ENCODE data around the gene SPATA7.

Gene SPATA7

DNA sequence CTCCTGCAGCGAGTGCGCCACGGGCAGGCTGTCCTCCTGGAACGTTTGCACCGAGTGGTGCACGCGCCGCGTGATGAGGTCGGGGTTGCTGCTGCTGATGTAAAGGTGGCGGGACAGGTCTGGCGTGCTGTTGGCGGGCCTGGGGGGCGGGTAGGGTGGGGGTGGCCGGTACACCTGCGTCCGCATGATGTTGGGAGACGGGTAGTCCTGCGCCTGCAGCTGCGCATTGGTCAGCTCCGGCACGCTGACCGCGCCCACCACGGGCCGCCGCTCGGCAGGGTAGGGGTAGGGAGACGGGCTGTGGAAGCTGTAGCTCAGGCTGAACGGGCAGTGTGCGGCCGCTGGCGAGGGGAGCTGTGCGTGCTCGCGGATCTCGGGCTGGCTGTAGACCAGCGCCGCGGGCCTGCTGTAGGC lies 94.1 kb downstream of the SPATA7 start:
- no peak for DNase-seq (ENCODE audit: low read depth)
- no peak overlapping the region for H3K4me3 ChIP-seq (ENCODE audit: low read depth, low read length)
- TF ChIP-seq, protein P1, sequence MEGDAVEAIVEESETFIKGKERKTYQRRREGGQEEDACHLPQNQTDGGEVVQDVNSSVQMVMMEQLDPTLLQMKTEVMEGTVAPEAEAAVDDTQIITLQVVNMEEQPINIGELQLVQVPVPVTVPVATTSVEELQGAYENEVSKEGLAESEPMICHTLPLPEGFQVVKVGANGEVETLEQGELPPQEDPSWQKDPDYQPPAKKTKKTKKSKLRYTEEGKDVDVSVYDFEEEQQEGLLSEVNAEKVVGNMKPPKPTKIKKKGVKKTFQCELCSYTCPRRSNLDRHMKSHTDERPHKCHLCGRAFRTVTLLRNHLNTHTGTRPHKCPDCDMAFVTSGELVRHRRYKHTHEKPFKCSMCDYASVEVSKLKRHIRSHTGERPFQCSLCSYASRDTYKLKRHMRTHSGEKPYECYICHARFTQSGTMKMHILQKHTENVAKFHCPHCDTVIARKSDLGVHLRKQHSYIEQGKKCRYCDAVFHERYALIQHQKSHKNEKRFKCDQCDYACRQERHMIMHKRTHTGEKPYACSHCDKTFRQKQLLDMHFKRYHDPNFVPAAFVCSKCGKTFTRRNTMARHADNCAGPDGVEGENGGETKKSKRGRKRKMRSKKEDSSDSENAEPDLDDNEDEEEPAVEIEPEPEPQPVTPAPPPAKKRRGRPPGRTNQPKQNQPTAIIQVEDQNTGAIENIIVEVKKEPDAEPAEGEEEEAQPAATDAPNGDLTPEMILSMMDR (IDR thresholded peaks at IDR 0.05; ENCODE audit: low read depth, low read length, missing control alignments), result no peak

DNA sequence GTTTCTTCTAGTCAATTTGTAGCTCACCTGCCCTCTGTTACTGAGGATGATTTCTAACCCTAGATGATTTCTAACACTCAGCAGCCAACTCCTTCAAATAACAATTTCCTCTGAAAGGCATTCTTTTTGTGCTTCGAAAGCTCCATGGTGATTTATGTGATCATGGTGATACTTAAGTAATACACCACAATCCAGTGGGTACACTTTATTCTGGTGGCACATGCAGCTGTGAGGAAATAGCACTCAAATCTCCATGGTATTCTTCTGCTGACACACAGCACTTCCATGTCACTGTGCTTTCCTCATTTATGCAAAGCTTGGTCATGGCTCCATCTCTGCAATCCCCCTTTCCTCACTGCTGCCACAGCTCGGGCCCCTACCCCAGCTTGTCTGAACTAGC lies 95.6 kb downstream of the SPATA7 start:
- DNase-seq (ENCODE audit: low read depth), result no peak
- no peak overlapping the region for H3K4me3 ChIP-seq (ENCODE audit: low read depth, low read length)
- TF ChIP-seq, protein P1 (IDR thresholded peaks at IDR 0.05; ENCODE audit: low read depth, low read length, missing control alignments), result no peak

DNA sequence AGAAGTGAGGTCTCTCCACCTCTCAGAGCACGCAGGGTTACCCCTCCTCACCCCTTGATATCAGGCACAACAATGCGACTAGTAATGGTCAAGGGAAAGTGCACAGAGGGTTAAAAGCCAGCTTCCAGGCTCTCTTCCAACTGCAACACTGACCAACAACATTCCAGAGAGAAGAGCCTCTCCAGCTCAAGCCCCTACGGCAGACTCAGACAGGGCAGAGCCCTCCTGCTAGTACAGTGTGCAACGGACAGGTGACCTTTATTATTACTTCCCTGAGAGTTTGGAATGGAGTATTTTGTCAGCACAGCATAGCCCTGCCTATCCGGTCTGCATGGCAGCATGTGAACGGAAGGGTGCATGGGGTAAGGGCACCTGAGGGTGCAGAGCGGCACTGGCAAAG lies 96.3 kb downstream of the SPATA7 start:
- no peak for DNase-seq (ENCODE audit: low read depth)
- no peak overlapping the region for H3K4me3 ChIP-seq (ENCODE audit: low read depth, low read length)
- TF ChIP-seq, protein P1 (IDR thresholded peaks at IDR 0.05; ENCODE audit: low read depth, low read length, missing control alignments), result no peak

DNA sequence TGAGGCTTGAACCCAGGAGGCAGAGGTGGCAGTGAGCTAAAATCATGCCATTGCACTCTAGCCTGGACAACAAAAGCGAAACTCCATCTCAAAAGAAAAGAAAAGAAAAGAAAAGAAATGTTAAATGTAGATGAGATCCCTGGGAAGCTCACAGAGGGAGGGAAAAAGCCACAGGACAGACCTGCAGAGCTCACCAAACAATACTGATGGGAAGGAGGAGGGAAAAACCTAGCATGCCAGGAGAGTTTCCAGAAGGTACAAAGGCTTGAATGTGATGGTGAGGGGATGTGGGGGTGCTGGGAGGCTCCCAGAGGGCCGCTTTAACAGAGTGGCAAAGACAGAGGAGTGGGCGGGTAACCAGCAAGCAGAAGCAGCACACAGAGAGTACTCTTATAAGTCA lies 97.1 kb downstream of the SPATA7 start:
- TF ChIP-seq, protein P1 (IDR thresholded peaks at IDR 0.05; ENCODE audit: low read depth, low read length, missing control alignments), result no peak
- H3K4me3 ChIP-seq (ENCODE audit: low read depth, low read length), result no peak overlapping the region
- DNase-seq (ENCODE audit: low read depth), result no peak

Data from GM12864 (cell line).